HUES6 (cell line): ENCODE data around the gene ANO10.

Experiments
- H3K27ac ChIP-seq: 2 replicates; pipeline ENCODE4 v1.7.0; 2013; ENCODE audit warnings: low read depth, mild to moderate bottlenecking, low read length, inconsistent platforms
- H3K27me3 ChIP-seq: 2 replicates; pipeline ENCODE4 v1.6.1; 2013; ENCODE audit warnings: low read length; ENCODE audit not compliant: control insufficient read depth, insufficient read depth
- H3K36me3 ChIP-seq: 2 replicates; pipeline ENCODE4 v1.6.1; 2013; ENCODE audit warnings: low read length; ENCODE audit not compliant: control insufficient read depth, insufficient read depth
- H3K4me1 ChIP-seq: 2 replicates; pipeline ENCODE4 v1.6.1; 2013; ENCODE audit warnings: low read length; ENCODE audit not compliant: control insufficient read depth, insufficient read depth
- H3K4me3 ChIP-seq: 2 replicates; pipeline ENCODE4 v1.5.1; 2013; ENCODE audit warnings: low read depth, low read length
- H3K9ac ChIP-seq: one replicate; pipeline ENCODE4 v1.6.1; 2013; ENCODE audit warnings: mild to moderate bottlenecking, low read length
- H3K9me3 ChIP-seq: 2 replicates; pipeline ENCODE4 v1.6.1; 2013; ENCODE audit warnings: low read depth, low read length; ENCODE audit not compliant: control insufficient read depth, insufficient read depth

The ANO10 gene

DNA sequence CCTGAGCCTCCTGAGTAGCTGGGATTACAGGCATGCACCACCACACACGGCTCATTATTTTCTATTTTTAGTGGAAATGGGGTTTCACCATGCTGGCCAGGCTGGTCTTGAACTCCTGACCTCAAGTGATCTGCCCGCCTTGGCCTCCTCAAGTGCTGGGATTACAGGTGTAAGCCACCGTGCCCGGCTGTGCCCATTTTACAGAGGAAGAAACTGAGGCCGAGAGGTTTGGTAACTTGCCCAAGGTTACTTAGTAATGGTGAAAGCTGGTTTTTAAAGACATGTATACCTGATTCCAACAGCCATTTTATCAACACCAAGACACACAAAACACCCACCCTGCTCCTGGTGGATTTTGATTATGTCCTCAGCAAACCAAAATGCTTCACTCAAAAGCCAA is 206.7 kb downstream of the ANO10 start:
- Histone ChIP-seq H3K27ac (no peak overlapping the region), H3K4me3 (no peak overlapping the region), H3K27me3 (no peaks in the 10 kb centered on the region), H3K9me3 (no peaks in the 10 kb centered on the region), H3K36me3 (no peaks in the 10 kb centered on the region), H3K4me1 (no peaks in the 10 kb centered on the region), H3K9ac (no peak overlapping the region)

DNA sequence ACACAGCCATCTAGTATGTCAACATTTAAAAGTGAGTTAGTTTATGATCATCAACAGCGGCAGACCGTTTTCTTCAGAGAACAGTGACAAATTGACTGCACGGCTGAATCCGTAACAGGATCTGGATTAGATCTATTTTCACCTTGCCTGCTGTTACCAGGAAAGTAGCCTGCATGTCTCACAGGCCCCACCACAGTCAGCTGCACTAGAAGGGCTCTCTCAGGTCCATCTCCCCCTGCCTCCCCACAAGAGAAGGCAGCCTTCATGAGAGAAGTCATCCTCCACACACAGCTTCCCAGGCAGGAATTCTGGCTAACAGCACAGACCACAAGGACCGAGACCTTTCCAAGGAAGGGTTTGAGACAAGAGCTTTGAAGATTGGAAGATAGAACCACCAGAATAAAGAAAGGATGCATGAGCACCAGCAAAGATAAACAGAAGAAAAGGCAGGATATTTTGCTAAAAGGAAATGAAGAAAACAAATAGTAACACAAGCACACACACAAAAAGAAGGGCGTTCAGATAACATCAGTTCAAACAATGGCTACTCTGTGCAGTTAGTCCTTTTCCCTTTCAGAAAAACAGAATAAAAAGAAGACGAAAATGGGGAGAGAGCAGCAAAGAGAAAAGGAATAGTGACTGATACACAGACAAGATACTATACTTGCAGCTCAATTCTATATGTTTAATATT is 208.0 kb downstream of the ANO10 start:
- H3K4me3 ChIP-seq = no peak overlapping the region
- H3K4me1 ChIP-seq = no peaks in the 10 kb centered on the region
- no peak overlapping the region for H3K9ac ChIP-seq
- no peaks in the 10 kb centered on the region for H3K9me3 ChIP-seq
- H3K36me3 ChIP-seq = no peaks in the 10 kb centered on the region
- H3K27ac ChIP-seq = no peak overlapping the region
- no peaks in the 10 kb centered on the region for H3K27me3 ChIP-seq

DNA sequence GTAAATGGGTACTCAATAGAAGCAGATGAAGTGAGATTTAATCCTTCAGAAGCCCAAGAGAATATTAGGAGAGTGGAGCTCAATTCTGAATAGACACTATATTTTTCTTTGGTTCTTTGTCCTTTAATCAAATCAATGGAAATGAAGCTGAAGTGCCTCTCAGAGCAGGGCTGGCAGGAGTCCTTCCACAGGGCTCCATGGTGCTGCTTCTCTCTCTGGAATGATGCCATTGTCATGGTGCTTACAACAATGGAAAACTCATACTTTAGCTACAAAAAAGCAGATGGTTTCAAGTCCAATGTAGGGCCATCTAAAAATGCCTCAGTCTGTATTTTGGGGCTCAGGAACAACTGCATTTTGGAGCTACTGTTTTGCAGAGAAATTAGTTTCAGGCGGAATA is 210.4 kb downstream of the ANO10 start:
- Histone ChIP-seq H3K36me3 (no peaks in the 10 kb centered on the region), H3K27me3 (no peaks in the 10 kb centered on the region), H3K4me1 (no peaks in the 10 kb centered on the region), H3K9me3 (no peaks in the 10 kb centered on the region), H3K27ac (no peak overlapping the region), H3K4me3 (no peak overlapping the region), H3K9ac (no peak overlapping the region)

DNA sequence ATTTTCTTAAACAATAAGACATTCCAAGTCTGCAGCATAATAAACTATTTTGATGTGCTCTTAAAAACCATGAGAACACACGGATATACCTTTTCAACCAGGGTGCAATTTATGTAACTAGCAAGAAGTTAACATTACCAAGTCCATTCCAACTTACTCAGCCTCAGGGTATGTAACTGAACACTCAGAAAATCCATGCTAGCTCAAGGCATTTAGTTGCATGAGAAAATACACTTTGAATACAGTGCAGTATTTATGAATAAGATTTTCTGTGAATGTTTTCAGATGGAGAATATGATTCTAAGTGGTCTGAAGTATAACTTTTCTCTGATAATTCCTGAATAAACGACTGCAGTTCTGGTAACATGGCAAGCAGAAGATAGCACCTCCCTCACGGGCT is 211.2 kb downstream of the ANO10 start:
- Histone ChIP-seq H3K36me3 (no peaks in the 10 kb centered on the region), H3K9ac (no peak overlapping the region), H3K4me3 (no peak overlapping the region), H3K9me3 (no peaks in the 10 kb centered on the region), H3K27ac (no peak overlapping the region), H3K4me1 (no peaks in the 10 kb centered on the region), H3K27me3 (no peaks in the 10 kb centered on the region)

- H3K27ac ChIP-seq = no peak overlapping the region
- no peaks in the 10 kb centered on the region for H3K9me3 ChIP-seq
- H3K4me1 ChIP-seq = no peaks in the 10 kb centered on the region
- H3K27me3 ChIP-seq = no peaks in the 10 kb centered on the region
- H3K36me3 ChIP-seq = no peaks in the 10 kb centered on the region
- no peak overlapping the region for H3K4me3 ChIP-seq
- H3K9ac ChIP-seq = no peak overlapping the region
These were observed 212.3 kb downstream of the ANO10 start for GRCh38 chr3:43409506-43409905.

- Histone ChIP-seq H3K4me3 (no peak overlapping the region), H3K9me3 (no peaks in the 10 kb centered on the region), H3K9ac (no peak overlapping the region), H3K36me3 (no peaks in the 10 kb centered on the region), H3K4me1 (no peaks in the 10 kb centered on the region), H3K27me3 (no peaks in the 10 kb centered on the region), H3K27ac (no peak overlapping the region)
These were observed 215.2 kb downstream of the ANO10 start for GRCh38 chr3:43406643-43407023.

DNA sequence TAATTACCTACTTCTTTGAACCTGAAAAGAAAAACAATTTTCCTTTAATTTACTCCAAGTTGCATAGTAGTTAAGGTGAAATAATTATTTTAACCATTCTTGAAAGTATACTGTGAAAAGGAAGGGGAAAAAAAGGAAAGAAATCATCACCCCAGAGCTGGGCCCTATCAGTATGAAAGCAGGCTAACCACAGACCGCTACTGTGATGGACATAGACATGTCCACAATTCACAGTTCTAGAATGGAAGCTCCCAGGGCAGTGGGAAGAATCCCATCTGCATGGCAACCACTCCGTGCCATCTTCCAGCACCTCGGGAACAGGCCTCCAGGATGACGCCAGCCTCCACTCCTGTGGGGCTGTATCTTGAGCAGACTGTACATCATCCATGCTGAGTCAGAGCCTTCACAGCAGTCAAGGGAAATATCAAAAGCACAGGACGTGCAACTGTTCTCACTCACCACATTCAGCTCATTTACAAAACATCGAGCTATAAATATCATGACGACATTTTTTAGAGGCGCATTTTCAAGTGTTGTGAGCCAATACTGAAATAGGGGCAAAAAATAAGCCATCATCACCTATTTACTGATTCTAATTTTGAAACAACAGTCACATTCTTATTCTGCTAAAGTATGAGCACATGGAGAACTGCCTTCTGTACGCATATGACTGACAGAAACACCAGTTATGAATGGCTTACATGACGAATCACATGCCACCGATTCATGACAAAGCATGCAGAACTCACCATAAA is 215.7 kb downstream of the ANO10 start:
- Histone ChIP-seq H3K4me1 (no peaks in the 10 kb centered on the region), H3K27ac (no peak overlapping the region), H3K9me3 (no peaks in the 10 kb centered on the region), H3K36me3 (no peaks in the 10 kb centered on the region), H3K4me3 (no peak overlapping the region), H3K27me3 (no peaks in the 10 kb centered on the region), H3K9ac (no peak overlapping the region)

- Histone ChIP-seq H3K4me3 (no peak overlapping the region), H3K4me1 (no peaks in the 10 kb centered on the region), H3K9ac (no peak overlapping the region), H3K27ac (no peak overlapping the region), H3K36me3 (no peaks in the 10 kb centered on the region), H3K9me3 (no peaks in the 10 kb centered on the region), H3K27me3 (no peaks in the 10 kb centered on the region)
These were observed 220.8 kb downstream of the ANO10 start for GRCh38 chr3:43400781-43401730.

GRCh38 chr3:43400167-43400566 is 221.6 kb downstream of the ANO10 start:
- no peaks in the 10 kb centered on the region for H3K27me3 ChIP-seq
- H3K9me3 ChIP-seq = no peaks in the 10 kb centered on the region
- H3K4me3 ChIP-seq = no peak overlapping the region
- no peak overlapping the region for H3K9ac ChIP-seq
- H3K27ac ChIP-seq = no peak overlapping the region
- H3K36me3 ChIP-seq = no peaks in the 10 kb centered on the region
- H3K4me1 ChIP-seq = no peaks in the 10 kb centered on the region

- no peaks in the 10 kb centered on the region for H3K9me3 ChIP-seq
- no peaks in the 10 kb centered on the region for H3K4me1 ChIP-seq
- no peak overlapping the region for H3K27ac ChIP-seq
- H3K27me3 ChIP-seq = no peaks in the 10 kb centered on the region
- no peak overlapping the region for H3K9ac ChIP-seq
- H3K4me3 ChIP-seq = no peak overlapping the region
- H3K36me3 ChIP-seq = no peaks in the 10 kb centered on the region
These were observed 222.8 kb downstream of the ANO10 start for GRCh38 chr3:43399034-43399433.
